ENCODE results near the gene CRYL1.

The CRYL1 gene

DNA sequence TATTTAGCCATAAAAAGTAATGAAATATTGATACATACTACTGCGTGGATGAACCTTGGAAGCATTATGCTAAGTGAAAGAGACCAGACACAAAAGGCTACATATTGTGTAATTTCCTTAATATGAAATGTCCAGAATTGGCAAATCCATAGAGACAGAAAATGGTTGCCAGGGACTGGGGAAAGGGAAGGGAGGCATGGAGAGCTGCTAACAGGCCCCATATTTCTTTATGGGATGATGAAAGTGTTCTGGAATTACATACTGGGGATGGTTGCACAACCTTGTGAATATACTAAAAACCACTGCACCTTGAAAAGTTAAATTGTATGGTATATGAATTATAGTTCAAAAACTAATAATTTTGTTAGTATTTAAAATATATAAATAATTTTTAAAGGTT lies 44.9 kb upstream of the CRYL1 start (continued):
- TF ChIP-seq, protein P1, sequence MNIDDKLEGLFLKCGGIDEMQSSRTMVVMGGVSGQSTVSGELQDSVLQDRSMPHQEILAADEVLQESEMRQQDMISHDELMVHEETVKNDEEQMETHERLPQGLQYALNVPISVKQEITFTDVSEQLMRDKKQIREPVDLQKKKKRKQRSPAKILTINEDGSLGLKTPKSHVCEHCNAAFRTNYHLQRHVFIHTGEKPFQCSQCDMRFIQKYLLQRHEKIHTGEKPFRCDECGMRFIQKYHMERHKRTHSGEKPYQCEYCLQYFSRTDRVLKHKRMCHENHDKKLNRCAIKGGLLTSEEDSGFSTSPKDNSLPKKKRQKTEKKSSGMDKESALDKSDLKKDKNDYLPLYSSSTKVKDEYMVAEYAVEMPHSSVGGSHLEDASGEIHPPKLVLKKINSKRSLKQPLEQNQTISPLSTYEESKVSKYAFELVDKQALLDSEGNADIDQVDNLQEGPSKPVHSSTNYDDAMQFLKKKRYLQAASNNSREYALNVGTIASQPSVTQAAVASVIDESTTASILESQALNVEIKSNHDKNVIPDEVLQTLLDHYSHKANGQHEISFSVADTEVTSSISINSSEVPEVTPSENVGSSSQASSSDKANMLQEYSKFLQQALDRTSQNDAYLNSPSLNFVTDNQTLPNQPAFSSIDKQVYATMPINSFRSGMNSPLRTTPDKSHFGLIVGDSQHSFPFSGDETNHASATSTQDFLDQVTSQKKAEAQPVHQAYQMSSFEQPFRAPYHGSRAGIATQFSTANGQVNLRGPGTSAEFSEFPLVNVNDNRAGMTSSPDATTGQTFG (tag by site-specific recombination; IDR thresholded peaks at IDR 0.05; ENCODE audit: borderline replicate concordance) = no peak
- no peak for TF ChIP-seq EGR2 (tag by site-specific recombination; IDR thresholded peaks at IDR 0.05; ENCODE audit: low read depth)
- TF ChIP-seq, protein P2, sequence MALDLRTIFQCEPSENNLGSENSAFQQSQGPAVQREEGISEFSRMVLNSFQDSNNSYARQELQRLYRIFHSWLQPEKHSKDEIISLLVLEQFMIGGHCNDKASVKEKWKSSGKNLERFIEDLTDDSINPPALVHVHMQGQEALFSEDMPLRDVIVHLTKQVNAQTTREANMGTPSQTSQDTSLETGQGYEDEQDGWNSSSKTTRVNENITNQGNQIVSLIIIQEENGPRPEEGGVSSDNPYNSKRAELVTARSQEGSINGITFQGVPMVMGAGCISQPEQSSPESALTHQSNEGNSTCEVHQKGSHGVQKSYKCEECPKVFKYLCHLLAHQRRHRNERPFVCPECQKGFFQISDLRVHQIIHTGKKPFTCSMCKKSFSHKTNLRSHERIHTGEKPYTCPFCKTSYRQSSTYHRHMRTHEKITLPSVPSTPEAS (tag by site-specific recombination; IDR thresholded peaks at IDR 0.05) = no peak
- no peak for TF ChIP-seq MZF1 (tag by site-specific recombination; IDR thresholded peaks at IDR 0.05; ENCODE audit: borderline replicate concordance)

DNA sequence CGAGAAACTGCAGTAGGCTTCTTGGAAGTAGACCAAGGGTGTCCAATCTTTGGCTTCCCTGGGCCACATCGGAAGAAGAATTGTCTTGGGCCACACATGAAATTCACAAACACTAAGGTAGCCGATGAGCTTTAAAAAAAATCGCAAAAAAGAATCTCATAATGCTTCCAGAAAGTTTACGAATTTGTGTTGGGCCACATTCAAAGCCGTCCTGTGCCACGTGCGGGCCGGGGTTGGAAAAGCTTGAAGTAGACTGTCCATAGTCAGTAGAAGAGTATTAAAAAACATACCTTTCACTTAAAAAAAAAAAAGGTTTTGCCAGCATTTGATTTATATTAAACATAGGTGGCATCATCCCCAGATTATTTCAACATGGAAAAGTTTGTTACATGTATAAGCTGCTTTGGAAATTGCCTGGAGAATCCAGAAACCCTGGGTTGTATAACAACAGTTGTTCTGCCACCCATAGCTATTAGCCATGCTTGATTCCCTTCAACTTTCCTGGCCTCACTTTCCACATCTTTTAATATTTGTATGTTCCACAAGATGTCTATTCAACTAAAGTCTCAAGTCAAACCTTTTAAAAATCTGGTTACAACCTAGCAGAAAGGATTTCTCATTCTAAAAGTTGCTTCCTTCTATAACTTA lies 42.3 kb upstream of the CRYL1 start:
- CTCF ChIA-PET = interaction anchor here (0.6 to 0.7 kb wide), 3 partner anchors 261 to 406 kb away, joined by 3 to 9 read pairs (median 3); no protein-coding TSS in a partner anchor
- TF ChIP-seq ZFP3 (tag by site-specific recombination; IDR thresholded peaks at IDR 0.05; ENCODE audit: low read depth) = no peak
- no peak for TF ChIP-seq ZNF626 (tag by site-specific recombination; IDR thresholded peaks at IDR 0.05)
- no peak for TF ChIP-seq ZNF404 (tag by site-specific recombination; IDR thresholded peaks at IDR 0.05)
- TF ChIP-seq, protein P3, sequence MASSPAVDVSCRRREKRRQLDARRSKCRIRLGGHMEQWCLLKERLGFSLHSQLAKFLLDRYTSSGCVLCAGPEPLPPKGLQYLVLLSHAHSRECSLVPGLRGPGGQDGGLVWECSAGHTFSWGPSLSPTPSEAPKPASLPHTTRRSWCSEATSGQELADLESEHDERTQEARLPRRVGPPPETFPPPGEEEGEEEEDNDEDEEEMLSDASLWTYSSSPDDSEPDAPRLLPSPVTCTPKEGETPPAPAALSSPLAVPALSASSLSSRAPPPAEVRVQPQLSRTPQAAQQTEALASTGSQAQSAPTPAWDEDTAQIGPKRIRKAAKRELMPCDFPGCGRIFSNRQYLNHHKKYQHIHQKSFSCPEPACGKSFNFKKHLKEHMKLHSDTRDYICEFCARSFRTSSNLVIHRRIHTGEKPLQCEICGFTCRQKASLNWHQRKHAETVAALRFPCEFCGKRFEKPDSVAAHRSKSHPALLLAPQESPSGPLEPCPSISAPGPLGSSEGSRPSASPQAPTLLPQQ (tag by site-specific recombination; IDR thresholded peaks at IDR 0.05) = no peak
- TF ChIP-seq, protein P4, sequence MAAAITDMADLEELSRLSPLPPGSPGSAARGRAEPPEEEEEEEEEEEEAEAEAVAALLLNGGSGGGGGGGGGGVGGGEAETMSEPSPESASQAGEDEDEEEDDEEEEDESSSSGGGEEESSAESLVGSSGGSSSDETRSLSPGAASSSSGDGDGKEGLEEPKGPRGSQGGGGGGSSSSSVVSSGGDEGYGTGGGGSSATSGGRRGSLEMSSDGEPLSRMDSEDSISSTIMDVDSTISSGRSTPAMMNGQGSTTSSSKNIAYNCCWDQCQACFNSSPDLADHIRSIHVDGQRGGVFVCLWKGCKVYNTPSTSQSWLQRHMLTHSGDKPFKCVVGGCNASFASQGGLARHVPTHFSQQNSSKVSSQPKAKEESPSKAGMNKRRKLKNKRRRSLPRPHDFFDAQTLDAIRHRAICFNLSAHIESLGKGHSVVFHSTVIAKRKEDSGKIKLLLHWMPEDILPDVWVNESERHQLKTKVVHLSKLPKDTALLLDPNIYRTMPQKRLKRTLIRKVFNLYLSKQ (tag by site-specific recombination; IDR thresholded peaks at IDR 0.05; ENCODE audit: borderline replicate concordance) = no peak
- TF ChIP-seq, protein P5, sequence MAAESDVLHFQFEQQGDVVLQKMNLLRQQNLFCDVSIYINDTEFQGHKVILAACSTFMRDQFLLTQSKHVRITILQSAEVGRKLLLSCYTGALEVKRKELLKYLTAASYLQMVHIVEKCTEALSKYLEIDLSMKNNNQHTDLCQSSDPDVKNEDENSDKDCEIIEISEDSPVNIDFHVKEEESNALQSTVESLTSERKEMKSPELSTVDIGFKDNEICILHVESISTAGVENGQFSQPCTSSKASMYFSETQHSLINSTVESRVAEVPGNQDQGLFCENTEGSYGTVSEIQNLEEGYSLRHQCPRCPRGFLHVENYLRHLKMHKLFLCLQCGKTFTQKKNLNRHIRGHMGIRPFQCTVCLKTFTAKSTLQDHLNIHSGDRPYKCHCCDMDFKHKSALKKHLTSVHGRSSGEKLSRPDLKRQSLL (tag by site-specific recombination; IDR thresholded peaks at IDR 0.05) = no peak
- TF ChIP-seq ZNF654 (tag by site-specific recombination; IDR thresholded peaks at IDR 0.05; ENCODE audit: low read depth) = no peak
- no peak for TF ChIP-seq ZNF837 (tag by site-specific recombination; IDR thresholded peaks at IDR 0.05)
- no peak for TF ChIP-seq ZSCAN30 (tag by site-specific recombination; IDR thresholded peaks at IDR 0.05)

More for the DNA sequence above, 42.3 kb upstream of the CRYL1 start:
- peak overlapping the region; percentile 61; the same call in 1 of the 2 replicates for H3K4me3 ChIP-seq (ENCODE audit: low read depth, low read length)
- H3K36me3 ChIP-seq (ENCODE audit: control insufficient read depth in 2 of 2, insufficient read depth in 1 of 2, low read length in 2 of 2) = no peaks in the 10 kb centered on the region
- H3K9me3 ChIP-seq (ENCODE audit: control insufficient read depth, insufficient read depth, low read depth, low read length) = no peaks in the 10 kb centered on the region
- POLR2A ChIA-PET = interaction anchor here (0.7 kb wide), 1 partner anchor 262 kb away, joined by 3 read pairs; no protein-coding TSS in a partner anchor
- H3K4me1 ChIP-seq (ENCODE audit: control insufficient read depth, insufficient read depth, low read length) = no peaks in the 10 kb centered on the region
- peak overlapping the region; percentile 92 for H3K27ac ChIP-seq (ENCODE audit: extremely low read depth, low read depth, low read length)
